HEK293 (cell line): ENCODE measurements around the gene CCDC175.

Experiments used
- CTCF ChIA-PET: fragments of 350-600 bp; formaldehyde crosslinking; extraction: SDS; loops from one replicate; lab custom pipeline; 2021; ENCODE audit warnings: antibody characterized with exemption; lab: Yijun Ruan, JAX
- POLR2A ChIA-PET: fragments of 300-600 bp; formaldehyde crosslinking; extraction: SDS; loops from one replicate; lab custom pipeline; 2020; ENCODE audit warnings: antibody characterized with exemption, inconsistent platforms; lab: Yijun Ruan, JAX
- H3K27ac ChIP-seq: fragments of 200-500 bp; sonication (Bioruptor generic); 2 replicates; pipeline ENCODE4 v1.5.1; 2014; ENCODE audit warnings: low read depth, low read length, control low read depth, inconsistent platforms; ENCODE audit errors: extremely low read depth
- H3K36me3 ChIP-seq, 2 experiments: fragments of 200-500 bp in 1 of 2; sonication (Bioruptor generic) in 1 of 2; 1 replicate in 1 of 2; 2 replicates in 1 of 2; pipeline ENCODE4 v1.5.1; 2014 to 2017; ENCODE audit warnings: inconsistent platforms in 2 of 2, low read length in 2 of 2; ENCODE audit not compliant: control insufficient read depth in 2 of 2, insufficient read depth in 1 of 2
- H3K4me1 ChIP-seq: fragments of 200-500 bp; sonication (Bioruptor generic); 2 replicates; pipeline ENCODE4 v1.5.1; 2014; ENCODE audit warnings: mild to moderate bottlenecking, low read length, inconsistent platforms; ENCODE audit not compliant: control insufficient read depth, insufficient read depth
- H3K4me3 ChIP-seq: 2 replicates; pipeline ENCODE4 v1.5.1; 2011; ENCODE audit warnings: low read depth, mild to moderate bottlenecking, control low read depth, low read length, moderate library complexity
- H3K9me3 ChIP-seq: fragments of 200-500 bp; sonication (Bioruptor generic); 2 replicates; pipeline ENCODE4 v1.5.1; 2014; ENCODE audit warnings: low read depth, low read length, inconsistent platforms; ENCODE audit not compliant: control insufficient read depth, insufficient read depth
- GLIS1 ChIP-seq: fragments of 450-650 bp; formaldehyde crosslinking; IDR thresholded peaks from 2 replicates; pipeline ENCODE4 v1.5.1; 2016; ENCODE audit warnings: missing biosample characterization, missing genetic modification characterization
- HIC1 ChIP-seq: fragments of 450-650 bp; formaldehyde crosslinking; IDR thresholded peaks from 2 replicates; pipeline ENCODE4 v1.5.1; 2016; ENCODE audit warnings: missing biosample characterization, missing genetic modification characterization
- KLF7 ChIP-seq: fragments of 450-650 bp; formaldehyde crosslinking; IDR thresholded peaks from 2 replicates; pipeline ENCODE4 v1.5.1; 2016; ENCODE audit warnings: missing biosample characterization, missing genetic modification characterization, borderline replicate concordance
- PRDM4 ChIP-seq: fragments of 450-650 bp; formaldehyde crosslinking; IDR thresholded peaks from 2 replicates; pipeline ENCODE4 v1.5.1; 2017; ENCODE audit warnings: missing biosample characterization, missing genetic modification characterization
- SALL2 ChIP-seq: fragments of 450-650 bp; formaldehyde crosslinking; IDR thresholded peaks from 2 replicates; pipeline ENCODE4 v1.5.0; 2017; ENCODE audit warnings: missing biosample characterization, mild to moderate bottlenecking, missing genetic modification characterization, borderline replicate concordance
- ZFP37 ChIP-seq: fragments of 450-650 bp; formaldehyde crosslinking; IDR thresholded peaks from 2 replicates; pipeline ENCODE4 v1.5.1; 2016; ENCODE audit warnings: missing biosample characterization, missing genetic modification characterization
- ZNF146 ChIP-seq: fragments of 450-650 bp; formaldehyde crosslinking; IDR thresholded peaks from 2 replicates; pipeline ENCODE4 v1.5.1; 2016; ENCODE audit warnings: missing biosample characterization, missing genetic modification characterization
- ZNF175 ChIP-seq: fragments of 450-650 bp; formaldehyde crosslinking; IDR thresholded peaks from 2 replicates; pipeline ENCODE4 v1.5.1; 2016; ENCODE audit warnings: missing biosample characterization, missing genetic modification characterization
- ZNF18 ChIP-seq: fragments of 450-650 bp; formaldehyde crosslinking; IDR thresholded peaks from 2 replicates; pipeline ENCODE4 v1.5.1; 2016; ENCODE audit warnings: missing biosample characterization, missing genetic modification characterization
- ZNF184 ChIP-seq: fragments of 450-650 bp; IDR thresholded peaks from 2 replicates; pipeline ENCODE4 v1.5.1; 2018; ENCODE audit warnings: missing biosample characterization, mild to moderate bottlenecking, missing genetic modification characterization
- ZNF202 ChIP-seq: fragments of 450-650 bp; formaldehyde crosslinking; IDR thresholded peaks from 2 replicates; pipeline ENCODE4 v1.5.1; 2016; ENCODE audit warnings: missing biosample characterization, missing genetic modification characterization, borderline replicate concordance
- ZNF211 ChIP-seq: fragments of 450-650 bp; formaldehyde crosslinking; IDR thresholded peaks from 2 replicates; pipeline ENCODE4 v1.5.1; 2016; ENCODE audit warnings: low read depth, missing biosample characterization, missing genetic modification characterization
- ZNF426 ChIP-seq: fragments of 450-650 bp; formaldehyde crosslinking; IDR thresholded peaks from 2 replicates; pipeline ENCODE4 v1.5.1; 2017; ENCODE audit warnings: missing biosample characterization, missing genetic modification characterization, mild to moderate bottlenecking, inconsistent platforms, moderate library complexity
- ZNF529 ChIP-seq: fragments of 450-650 bp; formaldehyde crosslinking; IDR thresholded peaks from 2 replicates; pipeline ENCODE4 v1.5.1; 2017; ENCODE audit warnings: missing genetic modification characterization, missing biosample characterization; ENCODE audit not compliant: insufficient replicate concordance
- ZNF654 ChIP-seq: fragments of 450-650 bp; formaldehyde crosslinking; IDR thresholded peaks from 2 replicates; pipeline ENCODE4 v1.5.1; 2016; ENCODE audit warnings: low read depth, missing biosample characterization, missing genetic modification characterization
- ZNF701 ChIP-seq: fragments of 450-650 bp; formaldehyde crosslinking; IDR thresholded peaks from 2 replicates; pipeline ENCODE4 v1.5.1; 2016; ENCODE audit warnings: missing biosample characterization, missing genetic modification characterization
- ZNF707 ChIP-seq: fragments of 450-650 bp; formaldehyde crosslinking; IDR thresholded peaks from 2 replicates; pipeline ENCODE4 v1.5.1; 2016; ENCODE audit warnings: missing biosample characterization, missing genetic modification characterization
- ZNF776 ChIP-seq: fragments of 450-650 bp; formaldehyde crosslinking; IDR thresholded peaks from 2 replicates; pipeline ENCODE4 v1.5.0; 2017; ENCODE audit warnings: missing biosample characterization, missing genetic modification characterization, borderline replicate concordance
- ZSCAN4 ChIP-seq: fragments of 450-650 bp; formaldehyde crosslinking; IDR thresholded peaks from 2 replicates; pipeline ENCODE4 v1.5.1; 2017; ENCODE audit warnings: missing biosample characterization, missing genetic modification characterization

The CCDC175 gene

GRCh38 chr14:59576332-59577294, at the start of gene CCDC175 (continued):
- TF ChIP-seq ZNF701 (no peak), ZNF18 (tag by site-specific recombination) (no peak)

- no peaks in the 10 kb centered on the region for H3K9me3 ChIP-seq
- H3K36me3 ChIP-seq: no peaks in the 10 kb centered on the region
- H3K4me1 ChIP-seq: no peaks in the 10 kb centered on the region; the same call in 1 of the 2 replicates
- no peak overlapping the region for H3K27ac ChIP-seq
- H3K4me3 ChIP-seq: no peak overlapping the region
- ChIA-PET CTCF (interaction anchor here (1.2 to 1.9 kb wide), 3 partner anchors 10 to 111 kb away, joined by 3 to 8 read pairs (median 7); partner anchors contain the start of gene CCDC175), POLR2A (no interaction called here)
- TF ChIP-seq GLIS1 (tag by site-specific recombination): no peak
- no peak for TF ChIP-seq ZNF776 (tag by site-specific recombination)
- TF ChIP-seq ZNF184 (tag by site-specific recombination): no peak
- no peak for TF ChIP-seq ZNF202 (tag by site-specific recombination)
- no peak for TF ChIP-seq ZNF146 (tag by site-specific recombination)
- no peak for TF ChIP-seq KLF7 (tag by site-specific recombination)
- TF ChIP-seq ZFP37 (tag by site-specific recombination): no peak
- TF ChIP-seq ZNF707 (tag by site-specific recombination): no peak
- TF ChIP-seq ZNF175 (tag by site-specific recombination): no peak
- TF ChIP-seq ZNF654 (tag by site-specific recombination): no peak
- TF ChIP-seq ZNF211 (tag by site-specific recombination): no peak
Observed at GRCh38 chr14:59622631-59623030, 46.0 kb upstream of the CCDC175 start.

GRCh38 chr14:59619061-59619460, 42.4 kb upstream of the CCDC175 start:
- H3K9me3 ChIP-seq: no peaks in the 10 kb centered on the region
- H3K4me3 ChIP-seq: no peak overlapping the region
- no peaks in the 10 kb centered on the region; the same call in 1 of the 2 replicates for H3K4me1 ChIP-seq
- H3K27ac ChIP-seq: no peak overlapping the region
- POLR2A ChIA-PET: no interaction called here
- TF ChIP-seq ZNF426 (tag by site-specific recombination): no peak
- TF ChIP-seq SALL2 (tag by site-specific recombination): no peak
- TF ChIP-seq HIC1 (tag by site-specific recombination): no peak
- no peak for TF ChIP-seq ZNF529 (tag by site-specific recombination)
- no peak for TF ChIP-seq ZSCAN4 (tag by site-specific recombination)
- no peak for TF ChIP-seq PRDM4 (tag by site-specific recombination)
- TF ChIP-seq, all 188 proteins: peak for 0
- H3K36me3 ChIP-seq: no peaks in the 10 kb centered on the region
- CTCF ChIA-PET: interaction anchor here (0.6 kb wide), 1 partner anchor 146 kb away, joined by 4 read pairs; no protein-coding TSS in a partner anchor
